A549 (cell line): Measurements from ENCODE around the gene CEP152.

Experiments used
- BHLHE40 ChIP-seq: IDR thresholded peaks from 2 replicates; pipeline ENCODE4 v1.6.1; 2012; ENCODE audit warnings: low read depth, low read length, inconsistent platforms
- CTCF ChIP-seq: fragments of >200 bp; sonication (Bioruptor Twin); formaldehyde crosslinking; IDR thresholded peaks from 3 replicates; pipeline ENCODE4 v1.5.1; 2016
- EP300 ChIP-seq, 2 experiments: fragments of >200 bp; sonication (Bioruptor Twin); formaldehyde crosslinking; IDR thresholded peaks; 2 replicates in 1 of 2; 3 replicates in 1 of 2; pipeline ENCODE4 v1.6.1; 2016 to 2017
- HMGXB4 ChIP-seq: fragments of 250-450 bp; sonication (Bioruptor Pico); IDR thresholded peaks from 2 replicates; pipeline ENCODE4 v1.5.0; 2021; ENCODE audit warnings: mild to moderate bottlenecking, moderate library complexity, borderline replicate concordance
- MAZ ChIP-seq: fragments of 150-350 bp; IDR thresholded peaks from 2 replicates; pipeline ENCODE4 v1.6.1; 2014; ENCODE audit warnings: antibody characterized with exemption, low read depth, low read length, borderline replicate concordance
- POLR2A ChIP-seq: IDR thresholded peaks from 2 replicates; pipeline ENCODE4 v1.6.1; 2012; ENCODE audit warnings: mild to moderate bottlenecking, low read length
- RAD21 ChIP-seq, 2 experiments: fragments of >200 bp in 1 of 2; sonication (Bioruptor Twin) in 1 of 2; formaldehyde crosslinking in 1 of 2; IDR thresholded peaks in 1 of 2; conservative IDR thresholded peaks in 1 of 2; 2 replicates in 1 of 2; 3 replicates in 1 of 2; pipeline ENCODE4 v1.6.1; 2012 to 2018; ENCODE audit warnings: inconsistent platforms in 1 of 2
- REST ChIP-seq: fragments of 200-600 bp; sonication (generic); IDR thresholded peaks from 2 replicates; pipeline ENCODE4 v1.6.1; 2016; ENCODE audit warnings: antibody characterized with exemption, mild to moderate bottlenecking, moderate library complexity
- ZNF302 ChIP-seq: fragments of 250-450 bp; sonication (Bioruptor Pico); IDR thresholded peaks from 2 replicates; pipeline ENCODE4 v1.9.0; 2021; ENCODE audit warnings: inconsistent platforms, mild to moderate bottlenecking, moderate library complexity

GRCh38 chr15:48796521-48796920, 14.3 kb downstream of the CEP152 start:
- TF ChIP-seq EP300 (IDR thresholded peaks at IDR 0.05) (no peak), CTCF (no peak), MAZ (no peak), BHLHE40 (no peak), RAD21 (conservative IDR thresholded peaks at IDR 0.05 in 1 of 2, IDR thresholded peaks at IDR 0.05 in 1 of 2) (no peak), ZNF302 (CRISPR knock-in tag) (no peak), HMGXB4 (CRISPR knock-in tag) (no peak), REST (no peak), POLR2A (no peak)
